GM15510 (cell line): ENCODE data around the gene ENPP5.

Source experiments
- POLR2A ChIP-seq: IDR thresholded peaks from 3 replicates; pipeline ENCODE4 v1.6.1; 2011; ENCODE audit warnings: borderline replicate concordance; ENCODE audit not compliant: insufficient read length; ENCODE audit errors: extremely low read depth

ENPP5 gene

GRCh38 chr6:46170357-46171289 is at the start of gene ENPP5:
TSS of gene ENPP5 (minus strand) at chr6:46170980. CDS start at chr6:46168262, 2,718 bp downstream.
- TF ChIP-seq POLR2A, result peak; percentile 23

- no peak for TF ChIP-seq POLR2A
These were observed 48.9 kb upstream of the ENPP5 start for GRCh38 chr6:46219661-46220060.

GRCh38 chr6:46218457-46218856 is 47.7 kb upstream of the ENPP5 start:
- no peak for TF ChIP-seq POLR2A

GRCh38 chr6:46217671-46218131 is 46.9 kb upstream of the ENPP5 start:
- TF ChIP-seq POLR2A, result no peak

GRCh38 chr6:46216879-46217278 is 46.1 kb upstream of the ENPP5 start:
- TF ChIP-seq POLR2A, result no peak

GRCh38 chr6:46215777-46216176 is 45.0 kb upstream of the ENPP5 start:
- TF ChIP-seq POLR2A, result no peak

GRCh38 chr6:46215213-46215612 is 44.4 kb upstream of the ENPP5 start:
- TF ChIP-seq POLR2A, result no peak

GRCh38 chr6:46211917-46212316 is 41.1 kb upstream of the ENPP5 start:
- no peak for TF ChIP-seq POLR2A

GRCh38 chr6:46210294-46210693 is 39.5 kb upstream of the ENPP5 start:
- TF ChIP-seq POLR2A, result no peak

GRCh38 chr6:46208303-46208702 is 37.5 kb upstream of the ENPP5 start:
- no peak for TF ChIP-seq POLR2A

GRCh38 chr6:46207174-46207573 is 36.4 kb upstream of the ENPP5 start:
- no peak for TF ChIP-seq POLR2A

GRCh38 chr6:46204880-46205650 is 34.3 kb upstream of the ENPP5 start:
- TF ChIP-seq POLR2A, result no peak

GRCh38 chr6:46203391-46204177 is 32.8 kb upstream of the ENPP5 start:
- no peak for TF ChIP-seq POLR2A

GRCh38 chr6:46201702-46202101 is 30.9 kb upstream of the ENPP5 start:
- TF ChIP-seq POLR2A, result no peak

- no peak for TF ChIP-seq POLR2A
These were observed 28.6 kb upstream of the ENPP5 start for GRCh38 chr6:46199387-46199786.

- no peak for TF ChIP-seq POLR2A
These were observed 21.2 kb upstream of the ENPP5 start for GRCh38 chr6:46191961-46192360.

- TF ChIP-seq POLR2A, result no peak
These were observed 20.1 kb upstream of the ENPP5 start for GRCh38 chr6:46190889-46191288.
